Stimulated activated CD4-positive, alpha-beta T cell treated with anti-CD3 and anti-CD28 coated beads, Interleukin-2, amount 100 ng/mL, for 24 hours (primary cell): ENCODE measurements around the gene B3GALT4.
"Not testable (repeated sequence)": the region's sequence is repeated elsewhere in the genome, so short reads cannot be mapped to it uniquely, and the experiment has no call there.

Source experiments
- DNase-seq, 2 donors: peaks; one replicate each; pipeline ENCODE4 v3.0.0-alpha.2; 2020

Gene B3GALT4

GRCh38 chr6:33272275-33273128 lies 4.4 kb upstream of the B3GALT4 start:
- DNase-seq = no peak

GRCh38 chr6:33273129-33273923 lies 3.6 kb upstream of the B3GALT4 start:
- no peak for DNase-seq

- DNase-seq = no peak
These were observed 2.7 kb upstream of the B3GALT4 start for GRCh38 chr6:33273924-33274902.

GRCh38 chr6:33275795-33276580 lies 935 bp upstream of the B3GALT4 start:
- peak in 1 of 2 donors; percentile 31 for DNase-seq

- DNase-seq = no peak
These were observed 401 bp upstream of the B3GALT4 start for GRCh38 chr6:33276581-33276863.

GRCh38 chr6:33277663-33278391 lies 904 bp downstream of the B3GALT4 start:
- peak; percentile 52 to 54 for DNase-seq

- DNase-seq = no peak
These were observed 1.4 kb downstream of the B3GALT4 start for GRCh38 chr6:33278392-33278741.

- no peak for DNase-seq
These were observed 1.9 kb downstream of the B3GALT4 start for GRCh38 chr6:33278810-33279209.

- DNase-seq = no peak
These were observed 2.4 kb downstream of the B3GALT4 start for GRCh38 chr6:33279257-33279695.

- DNase-seq = no peak
These were observed 3.1 kb downstream of the B3GALT4 start for GRCh38 chr6:33279971-33280511.

- DNase-seq = no peak
These were observed 3.6 kb downstream of the B3GALT4 start for GRCh38 chr6:33280539-33280938.

GRCh38 chr6:33285214-33285613 lies 8.3 kb downstream of the B3GALT4 start:
- not testable (repeated sequence) for DNase-seq

- DNase-seq = no peak
These were observed 10.3 kb downstream of the B3GALT4 start for GRCh38 chr6:33286946-33287914.

GRCh38 chr6:33288141-33288920 lies 11.4 kb downstream of the B3GALT4 start:
- DNase-seq = no peak

GRCh38 chr6:33288921-33289783 lies 12.2 kb downstream of the B3GALT4 start, which contains the start of the genes PFDN6 and WDR46:
Gene PFDN6, plus strand, starts transcription at chr6:33289601. Its CDS starts 256 bp downstream, at chr6:33289857.
Gene WDR46, minus strand, starts transcription at chr6:33289239. Its CDS starts 69 bp downstream, at chr6:33289170.
- DNase-seq = peak; percentile 75 to 81

GRCh38 chr6:33289784-33290315 lies 12.9 kb downstream of the B3GALT4 start:
- no peak for DNase-seq

GRCh38 chr6:33290459-33290858 lies 13.5 kb downstream of the B3GALT4 start:
- no peak for DNase-seq
